HG03571 (cell line): ENCODE measurements around the gene AOPEP.

ENCODE experiments used
- ATAC-seq: cut with Tn5 transposase; IDR thresholded peaks from one replicate; pipeline ENCODE4 v1.9.1; 2021; ENCODE audit not compliant: unreplicated experiment

The AOPEP gene, protein sequence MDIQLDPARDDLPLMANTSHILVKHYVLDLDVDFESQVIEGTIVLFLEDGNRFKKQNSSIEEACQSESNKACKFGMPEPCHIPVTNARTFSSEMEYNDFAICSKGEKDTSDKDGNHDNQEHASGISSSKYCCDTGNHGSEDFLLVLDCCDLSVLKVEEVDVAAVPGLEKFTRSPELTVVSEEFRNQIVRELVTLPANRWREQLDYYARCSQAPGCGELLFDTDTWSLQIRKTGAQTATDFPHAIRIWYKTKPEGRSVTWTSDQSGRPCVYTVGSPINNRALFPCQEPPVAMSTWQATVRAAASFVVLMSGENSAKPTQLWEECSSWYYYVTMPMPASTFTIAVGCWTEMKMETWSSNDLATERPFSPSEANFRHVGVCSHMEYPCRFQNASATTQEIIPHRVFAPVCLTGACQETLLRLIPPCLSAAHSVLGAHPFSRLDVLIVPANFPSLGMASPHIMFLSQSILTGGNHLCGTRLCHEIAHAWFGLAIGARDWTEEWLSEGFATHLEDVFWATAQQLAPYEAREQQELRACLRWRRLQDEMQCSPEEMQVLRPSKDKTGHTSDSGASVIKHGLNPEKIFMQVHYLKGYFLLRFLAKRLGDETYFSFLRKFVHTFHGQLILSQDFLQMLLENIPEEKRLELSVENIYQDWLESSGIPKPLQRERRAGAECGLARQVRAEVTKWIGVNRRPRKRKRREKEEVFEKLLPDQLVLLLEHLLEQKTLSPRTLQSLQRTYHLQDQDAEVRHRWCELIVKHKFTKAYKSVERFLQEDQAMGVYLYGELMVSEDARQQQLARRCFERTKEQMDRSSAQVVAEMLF

DNA sequence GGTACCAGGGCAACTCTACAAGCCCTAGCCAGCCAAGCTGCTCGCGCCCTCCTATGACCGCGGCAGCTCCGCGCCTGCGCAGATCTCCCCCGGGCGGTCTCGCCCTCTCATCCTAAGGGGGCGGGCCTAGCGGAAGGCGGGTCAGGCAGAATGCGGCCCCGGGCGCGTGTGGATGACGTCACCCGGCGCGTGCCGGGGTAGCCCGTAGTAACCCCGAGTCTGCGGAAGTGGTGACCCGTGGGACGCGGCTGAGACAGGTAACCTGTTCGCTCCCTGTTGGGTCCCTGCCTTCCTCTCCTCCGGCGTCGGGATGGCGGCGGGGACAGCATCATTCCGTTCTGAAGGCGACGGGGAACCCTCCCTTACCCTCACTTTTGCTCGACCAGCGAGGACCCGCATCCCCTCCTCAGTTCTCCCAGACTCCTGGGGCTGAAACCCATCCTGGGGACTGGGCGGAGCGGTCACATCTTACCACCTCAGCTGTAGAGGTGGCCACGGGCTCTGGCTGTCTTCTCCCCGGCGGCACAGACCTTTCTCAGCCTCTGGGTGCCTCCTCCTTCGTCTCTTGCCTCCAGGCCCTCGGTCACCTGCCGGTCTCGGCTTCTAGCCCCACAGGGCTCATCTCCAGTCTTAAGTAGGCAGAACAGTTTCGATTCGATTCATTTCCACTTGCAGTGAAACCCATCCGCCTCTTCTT is at the start of gene AOPEP:
AOPEP (plus strand) TSS at position 205 of the 697 bp plus-strand sequence. CDS start 33,085 bp downstream, outside the sequence.
- ATAC-seq, result peak; percentile 94

DNA sequence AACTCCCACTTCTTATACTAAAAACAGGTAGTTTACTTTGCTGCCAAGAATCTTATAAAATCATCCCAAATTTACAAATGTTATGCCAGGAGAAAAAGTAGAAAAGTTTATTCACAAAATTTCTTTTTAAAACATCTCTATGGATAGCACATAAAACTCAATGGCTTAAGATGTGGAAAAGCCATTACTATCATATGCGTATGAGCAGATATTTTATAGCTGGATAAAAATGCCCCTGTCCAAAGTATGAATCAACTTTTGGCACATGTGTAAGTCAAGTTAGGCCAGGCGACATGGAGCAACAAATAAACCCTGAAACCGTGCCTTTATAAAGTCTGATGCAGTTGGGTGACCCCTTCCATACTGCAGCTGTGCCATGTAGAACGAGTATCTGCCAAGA is 48.6 kb upstream of the AOPEP start:
- ATAC-seq, result no peak

DNA sequence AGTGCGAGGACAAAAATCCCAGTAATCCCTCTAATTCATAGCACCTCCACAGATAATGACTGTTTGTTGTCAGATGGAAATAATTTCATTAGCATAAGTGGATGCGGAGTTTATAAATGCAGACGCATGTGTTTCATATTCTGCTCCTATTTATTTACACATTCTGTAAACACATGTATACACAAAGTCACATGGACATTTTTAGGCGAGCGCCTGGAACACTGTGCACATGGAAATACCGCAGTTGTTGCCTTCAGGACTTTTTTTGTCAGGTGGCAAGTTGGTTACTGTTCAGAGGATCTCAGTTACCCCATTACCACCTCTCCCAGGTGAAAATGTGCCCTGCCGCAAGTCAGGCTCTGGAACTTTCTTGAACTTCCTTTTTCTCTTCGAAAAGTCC is 46.9 kb upstream of the AOPEP start:
- ATAC-seq, result no peak

DNA sequence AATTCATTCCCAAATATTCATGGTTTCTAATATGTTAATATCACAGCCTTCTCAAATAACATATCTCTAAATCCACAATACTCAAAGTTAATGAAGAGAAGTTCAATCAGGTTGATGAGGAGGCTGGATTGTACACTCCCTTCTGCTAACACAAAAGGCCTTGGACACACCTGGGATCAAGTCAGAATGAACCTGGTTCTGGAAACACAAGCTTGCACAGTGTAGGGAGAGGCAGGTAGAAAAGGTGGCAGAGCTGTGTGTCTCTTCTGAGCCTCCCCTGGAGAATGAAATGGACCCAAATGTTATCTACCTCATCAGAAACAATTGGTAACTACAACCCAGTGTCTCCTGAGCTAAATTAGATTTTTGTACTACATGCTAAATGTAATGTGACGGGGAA is 46.5 kb upstream of the AOPEP start:
- no peak for ATAC-seq

DNA sequence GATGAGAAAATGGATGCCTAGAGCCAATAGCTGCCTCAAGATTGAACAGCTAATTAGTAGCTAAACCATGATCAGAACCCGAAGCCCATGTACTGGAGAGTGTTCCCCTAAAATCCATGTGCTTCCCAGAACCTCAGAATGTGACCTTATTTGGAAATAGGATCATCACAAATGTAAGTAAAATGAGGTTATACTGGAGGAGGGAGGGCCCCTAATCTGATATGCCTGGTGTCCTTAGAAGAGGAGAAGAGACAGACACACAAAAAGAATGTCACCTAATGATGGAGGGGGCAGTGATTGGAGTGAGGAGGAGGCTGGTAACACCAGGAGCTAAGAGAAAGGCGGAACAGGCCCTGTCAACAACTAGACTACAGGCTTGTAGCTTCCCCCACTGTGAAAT is 45.9 kb upstream of the AOPEP start:
- ATAC-seq, result no peak

DNA sequence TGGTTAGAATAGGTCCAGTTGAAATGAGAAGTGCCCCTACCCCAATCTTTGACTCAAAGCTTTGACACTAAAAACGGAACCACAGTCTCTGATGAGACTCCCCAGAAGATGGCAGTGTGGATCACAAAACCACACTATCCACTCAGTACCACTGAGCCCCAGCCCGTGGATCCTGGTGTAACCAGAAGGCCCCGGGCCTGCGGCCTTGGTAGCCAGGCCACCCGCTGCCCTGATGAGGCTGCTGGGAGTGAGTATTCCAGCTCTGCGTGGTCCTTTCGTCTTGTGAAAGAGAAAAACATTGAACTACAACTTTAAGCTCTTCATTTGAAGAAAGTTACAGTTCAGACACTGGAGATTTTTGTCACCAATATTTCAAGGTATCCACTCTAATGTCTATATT is 45.0 kb upstream of the AOPEP start:
- no peak for ATAC-seq

DNA sequence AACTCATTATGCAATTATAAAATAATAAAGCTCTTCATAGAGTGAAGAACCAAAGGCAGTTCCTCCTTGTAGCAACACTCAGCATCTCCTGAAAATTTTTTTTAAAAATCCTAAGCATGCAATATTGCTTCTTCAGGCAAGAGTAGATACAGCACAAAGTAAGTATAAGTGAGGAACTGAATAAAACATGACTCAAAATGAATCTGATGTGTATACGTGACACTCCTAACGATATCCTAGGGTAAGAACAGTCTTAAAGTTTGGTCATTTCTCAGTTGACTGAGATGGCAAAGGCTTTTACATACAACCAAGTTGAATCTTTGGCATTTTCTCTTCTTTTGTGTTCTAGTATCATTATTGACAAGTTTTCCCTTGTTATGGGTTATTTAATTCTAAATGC is 41.1 kb upstream of the AOPEP start:
- ATAC-seq, result no peak

DNA sequence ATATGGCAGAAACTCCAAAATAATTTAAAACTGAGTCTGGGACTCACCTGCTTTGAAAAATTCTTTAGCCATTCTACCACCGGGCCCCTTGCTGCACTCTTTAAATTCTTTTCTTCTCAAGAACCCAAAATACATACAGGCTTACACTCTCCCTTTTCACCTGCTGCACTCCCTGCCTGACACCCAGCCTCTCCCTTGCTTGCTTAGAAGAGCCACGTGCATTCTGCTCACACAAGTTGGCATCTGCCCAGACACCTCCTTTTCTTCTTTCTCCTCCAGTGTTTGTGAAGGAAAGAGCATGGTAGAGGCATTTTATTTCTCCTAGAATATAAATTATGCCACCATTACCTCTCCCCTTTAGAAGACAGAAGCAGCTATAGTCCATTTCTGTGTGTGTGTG is 39.0 kb upstream of the AOPEP start:
- ATAC-seq, result no peak

DNA sequence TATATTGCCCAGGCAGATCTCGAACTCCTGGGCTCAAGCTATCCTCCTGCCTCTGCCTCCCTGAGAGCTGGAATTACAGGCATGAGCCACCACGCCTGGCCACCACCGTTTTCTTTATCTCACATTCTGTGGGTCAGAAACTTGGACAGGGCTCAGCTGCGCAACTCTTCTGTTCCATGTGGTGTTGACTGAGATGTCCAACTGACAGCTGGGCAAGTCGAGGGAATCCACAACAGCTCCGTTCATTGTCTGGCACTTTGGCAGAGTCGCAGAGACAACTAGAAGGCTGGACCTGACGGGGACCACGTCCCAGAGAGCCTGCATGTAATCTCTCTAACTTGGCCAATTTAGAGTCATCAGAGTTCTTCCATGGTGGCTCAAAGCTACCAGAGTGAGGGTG is 36.2 kb upstream of the AOPEP start:
- no peak for ATAC-seq

DNA sequence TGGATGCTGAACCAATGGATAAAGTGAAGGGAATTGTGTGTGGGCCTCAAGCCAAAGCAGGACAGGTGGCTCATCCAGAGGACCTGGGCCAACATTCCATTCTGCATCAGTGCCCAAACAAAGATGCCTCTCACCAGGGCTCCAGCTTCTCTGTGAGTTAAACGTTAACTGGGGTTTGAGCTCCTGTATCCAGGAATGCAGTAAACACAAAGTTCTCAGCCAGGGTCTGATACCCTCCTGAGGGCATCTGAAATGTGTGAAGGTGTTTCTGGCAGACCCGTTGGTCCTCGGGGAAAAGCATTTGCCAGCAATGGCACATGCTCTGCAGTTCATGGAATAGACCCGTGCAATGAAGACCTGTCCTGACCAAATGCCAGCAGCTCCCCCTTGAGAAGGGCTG is 33.9 kb upstream of the AOPEP start:
- ATAC-seq, result no peak

DNA sequence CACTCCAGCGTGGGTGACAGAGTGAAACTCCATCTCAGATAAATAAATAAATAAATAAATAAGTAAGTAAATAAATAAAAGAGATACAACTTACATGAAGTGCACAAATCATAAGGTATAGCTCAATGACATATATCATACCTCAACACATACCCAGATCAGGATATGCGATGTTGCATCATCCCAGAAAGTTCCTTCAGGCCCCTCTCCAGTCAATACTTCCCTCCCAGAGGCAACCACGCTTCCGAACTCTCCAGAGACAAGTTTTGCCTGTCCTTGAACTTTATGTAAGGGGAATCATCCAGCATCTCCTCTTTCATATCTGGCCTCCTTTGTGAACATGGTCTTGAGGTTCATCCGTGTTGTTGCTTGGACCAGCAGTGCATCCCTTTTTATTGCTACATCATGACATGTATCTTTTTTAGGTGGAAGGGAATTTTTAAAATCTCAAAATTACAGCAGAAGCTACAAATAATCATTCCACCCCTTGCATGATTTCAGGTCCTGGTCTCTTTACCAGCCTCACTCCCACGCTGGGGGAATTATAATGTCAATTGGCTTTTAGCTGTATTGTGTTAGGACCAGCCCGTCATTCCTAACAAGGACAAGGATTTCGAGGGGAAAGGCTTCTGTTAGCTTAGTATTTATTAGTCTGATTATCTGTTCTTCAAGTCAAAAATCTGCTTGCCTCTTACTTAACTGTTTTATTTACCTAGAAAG is 32.9 kb upstream of the AOPEP start:
- no peak for ATAC-seq

DNA sequence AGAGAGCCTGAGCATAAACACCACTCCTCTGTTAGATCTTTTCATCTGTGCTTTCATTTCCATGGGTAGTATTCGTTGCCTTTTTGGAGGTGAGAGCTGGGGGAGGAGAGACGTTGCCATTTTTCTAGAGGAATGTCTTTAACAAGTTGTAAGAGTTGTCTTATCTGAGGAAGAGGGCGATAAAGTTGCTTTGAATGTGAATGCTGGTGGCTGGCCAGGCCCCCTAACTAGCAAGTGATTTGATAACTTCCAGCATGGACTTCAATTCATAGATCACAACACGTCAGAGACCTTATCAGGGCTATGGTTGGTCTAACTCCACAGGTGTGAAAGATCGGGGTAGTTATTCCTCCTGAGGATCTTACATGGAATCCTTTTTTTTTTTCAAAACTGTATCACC is 30.0 kb upstream of the AOPEP start:
- ATAC-seq, result no peak

DNA sequence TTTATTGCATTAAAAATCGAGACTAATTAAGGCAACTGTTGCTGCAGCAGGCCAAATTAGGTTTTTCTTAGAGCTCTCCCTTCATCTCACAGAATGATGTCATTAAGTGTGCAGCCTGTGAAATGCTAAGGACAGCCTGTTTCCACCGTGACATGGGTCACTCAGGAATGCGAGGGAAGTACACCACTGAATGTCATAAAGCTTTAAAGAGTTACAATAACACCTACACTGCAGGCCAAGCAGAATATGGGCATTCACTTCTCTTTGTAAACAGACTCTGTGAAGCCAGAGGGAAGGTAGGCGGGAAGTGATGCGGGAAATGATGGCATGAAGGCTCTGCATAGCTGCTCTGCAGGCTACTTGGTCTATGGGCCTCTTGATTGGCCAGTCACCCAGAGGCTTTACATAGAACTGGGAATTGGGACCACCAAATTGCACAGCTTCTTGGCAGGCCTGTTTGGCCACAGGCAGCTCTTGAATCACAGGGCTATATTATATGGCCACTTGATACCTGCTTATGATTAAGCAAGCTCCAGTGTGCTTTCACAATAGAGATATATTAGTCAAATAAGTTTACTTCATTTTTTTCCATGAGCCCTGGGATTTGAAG is 28.4 kb upstream of the AOPEP start:
- no peak for ATAC-seq

DNA sequence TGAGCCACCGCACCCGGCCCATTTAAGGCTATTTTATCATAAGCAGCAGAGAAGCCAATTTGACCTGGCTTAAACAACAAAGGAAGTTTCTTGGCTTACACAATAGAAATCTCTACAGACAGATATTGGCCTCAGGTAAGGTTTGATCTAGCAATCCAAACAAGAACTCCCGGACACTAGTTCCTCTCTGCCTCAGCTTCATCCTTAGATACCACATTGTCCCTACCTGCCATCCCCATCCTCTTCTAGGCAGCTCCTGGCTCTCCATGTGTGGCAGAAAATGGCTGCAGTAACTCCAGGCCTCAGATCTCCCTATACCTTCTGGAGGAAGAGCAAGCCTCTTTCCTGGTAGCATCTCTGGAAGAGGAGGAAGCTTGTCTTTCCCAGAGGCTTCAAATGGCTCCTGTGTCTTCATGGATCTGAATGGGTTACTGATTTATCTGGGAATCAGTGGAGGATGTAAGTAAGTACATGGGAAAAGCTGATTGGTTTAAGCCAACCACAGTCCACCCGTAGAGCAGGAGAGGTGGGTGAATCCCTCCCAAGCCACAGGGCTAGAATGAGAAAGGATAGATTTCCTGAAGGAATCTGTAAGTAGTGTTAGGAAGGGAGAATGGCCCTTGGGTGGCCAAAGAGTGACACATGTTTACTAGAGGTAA is 26.7 kb upstream of the AOPEP start:
- no peak for ATAC-seq

DNA sequence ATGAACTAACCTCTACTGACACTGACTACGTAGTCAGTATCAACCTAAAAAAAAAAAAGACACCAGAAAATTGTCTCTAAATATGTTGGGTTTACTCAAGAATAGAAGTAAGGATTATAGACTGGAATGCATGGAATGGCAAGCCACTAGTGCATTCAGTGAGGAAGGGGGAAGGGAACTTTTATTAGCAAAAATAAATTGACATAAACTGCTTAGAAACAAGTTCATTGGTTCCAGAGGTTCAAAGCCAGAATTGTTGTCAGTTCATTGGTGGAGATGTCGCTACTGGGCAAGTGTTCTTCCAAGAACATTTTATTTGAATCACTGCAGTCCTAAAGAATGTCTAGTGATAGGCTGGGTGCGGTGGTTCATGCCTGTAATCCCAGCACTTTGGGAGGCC is 26.1 kb upstream of the AOPEP start:
- ATAC-seq, result no peak

DNA sequence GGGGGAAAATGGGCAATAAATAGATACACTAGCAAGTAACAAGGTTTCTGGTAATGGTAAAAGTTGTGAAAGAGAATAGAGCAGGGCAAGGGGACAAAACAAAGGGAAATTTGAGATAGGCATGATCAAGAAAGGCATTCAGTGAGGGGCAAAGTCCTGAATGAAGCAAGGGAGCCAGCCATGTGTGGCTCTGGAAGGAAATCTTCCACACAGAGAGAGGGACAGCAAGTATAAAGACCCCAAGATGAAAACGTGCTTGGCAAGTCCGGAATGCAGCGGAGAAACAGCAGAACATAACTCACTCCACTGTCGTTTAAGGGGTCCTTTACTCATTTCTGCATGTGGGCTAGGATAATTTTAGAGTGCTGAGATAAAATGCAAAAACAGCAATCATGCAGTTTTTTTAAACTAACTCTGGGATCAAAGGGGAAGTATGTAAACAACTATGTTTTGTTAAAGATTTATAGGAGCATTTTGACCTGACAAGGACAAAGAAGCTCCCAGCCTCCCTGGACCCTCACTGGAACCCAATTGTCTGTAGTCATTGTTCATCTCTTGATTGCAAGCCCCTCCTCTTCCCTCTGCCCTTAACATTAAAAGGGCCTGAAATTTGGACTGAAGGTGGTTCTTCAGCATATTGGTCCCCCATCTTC is 22.9 kb upstream of the AOPEP start:
- no peak for ATAC-seq

DNA sequence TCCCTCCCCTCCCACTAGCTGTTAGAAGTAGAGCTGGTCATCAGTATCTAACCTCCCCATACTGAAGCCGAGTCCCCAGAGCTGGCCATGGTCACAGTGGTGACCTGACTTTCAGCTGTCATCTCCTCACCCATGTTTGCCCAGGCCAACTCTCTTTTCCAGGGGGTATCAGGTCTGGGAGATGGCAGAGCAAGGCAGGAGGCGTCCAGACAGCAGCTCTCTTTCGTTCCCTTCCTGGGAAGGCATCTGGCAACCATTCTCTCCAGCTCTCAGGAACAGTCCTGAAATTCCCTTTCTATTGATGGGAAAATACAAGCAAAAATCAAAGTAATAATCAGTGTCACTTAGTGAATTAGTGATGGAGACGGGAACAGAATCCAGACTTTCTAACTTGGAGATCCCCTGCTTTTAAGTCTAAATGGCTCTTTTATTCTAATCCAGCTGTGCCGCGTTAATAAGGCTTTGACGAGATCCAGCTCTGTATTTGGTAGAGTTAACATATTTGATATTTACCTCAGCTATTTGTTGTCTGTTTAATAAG is 21.3 kb upstream of the AOPEP start:
- no peak for ATAC-seq

DNA sequence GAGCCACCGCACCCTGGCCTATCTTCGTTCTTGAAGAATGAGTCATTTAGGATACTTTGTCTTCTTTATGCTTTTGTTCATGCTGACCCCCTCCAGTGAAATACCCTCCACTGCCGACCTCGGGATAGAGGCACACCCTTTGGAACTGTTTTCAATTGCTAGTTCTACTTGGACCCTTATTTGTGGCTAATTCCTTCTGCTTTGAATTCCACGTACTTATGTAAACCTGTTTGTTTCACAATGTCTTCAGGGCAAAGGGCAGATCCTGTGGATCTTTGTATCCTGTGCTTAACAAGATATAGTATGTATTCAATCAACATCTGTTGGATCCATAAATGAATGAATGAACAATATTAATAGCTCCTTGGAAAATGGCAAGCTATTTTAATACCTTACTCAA is 19.6 kb upstream of the AOPEP start:
- ATAC-seq, result no peak

DNA sequence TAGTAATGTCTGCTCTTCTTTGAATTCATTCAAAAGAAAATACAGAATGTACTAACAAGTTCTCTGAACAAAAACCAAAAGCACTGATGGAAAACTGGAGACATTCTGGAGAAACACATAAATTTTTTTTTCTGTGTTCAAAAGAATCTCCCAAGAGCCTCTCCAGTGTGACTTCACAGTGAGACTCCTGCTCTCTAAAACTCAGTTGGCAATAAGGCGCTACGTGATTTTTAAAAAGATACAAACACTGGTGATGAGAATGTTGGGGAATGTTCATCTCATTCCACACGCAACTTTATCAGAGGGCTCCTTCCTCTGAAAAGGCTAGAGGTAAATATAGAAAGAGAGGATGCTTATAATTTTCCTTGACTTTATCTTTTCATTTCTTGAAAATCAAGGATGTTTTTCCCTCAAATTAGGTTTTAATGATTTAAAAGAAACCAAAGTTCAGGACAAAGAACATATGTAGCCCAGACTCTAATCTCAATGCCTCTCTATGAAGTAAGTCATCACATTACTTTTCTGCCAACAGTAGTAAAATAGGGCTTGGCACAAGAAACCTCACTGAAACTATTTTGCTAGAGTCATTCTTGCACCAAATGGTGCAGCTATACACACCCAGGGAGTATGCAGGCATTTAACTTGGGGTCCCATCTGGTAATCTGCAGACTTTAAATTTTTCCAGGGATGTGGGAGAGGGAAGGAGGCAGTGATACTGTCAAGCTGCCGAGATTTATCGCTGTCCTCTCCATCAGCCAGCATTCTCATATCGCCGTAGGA is 12.9 kb upstream of the AOPEP start:
- no peak for ATAC-seq
